Upper lobe of left lung (tissue), 6 donors: ENCODE measurements around the gene TRMT13. TPM values are rescaled to one million over a fixed set of nuclear protein-coding genes. Genes with fewer than 3 reads are reported as not detected.

Experiments
- ATAC-seq, 2 donors: fragments of 200-7000 bp; cut with Tn5 transposase; one replicate each; pipeline ENCODE4 v1.9.1; 2022; ENCODE audit warnings: mild to moderate bottlenecking in 2 of 2, moderate library complexity in 2 of 2; ENCODE audit not compliant: low FRiP score in 2 of 2
- DNase-seq, 2 donors: peaks; one replicate each; pipeline ENCODE4 v3.0.0-alpha.2; 2019 to 2020
- H3K27ac ChIP-seq, 4 donors: fragments of 200-600 bp; sonication (generic); one replicate each; pipeline ENCODE4 v1.5.1; 2016 to 2019
- H3K27me3 ChIP-seq, 4 donors: fragments of 200-600 bp; sonication (generic); one replicate each; pipeline ENCODE4 v1.5.1; 2017 to 2019
- H3K36me3 ChIP-seq, 4 donors: fragments of 200-600 bp; sonication (generic); one replicate each; pipeline ENCODE4 v1.5.1; 2016 to 2019
- H3K4me1 ChIP-seq, 4 donors: fragments of 200-600 bp; sonication (generic); one replicate each; pipeline ENCODE4 v1.5.1; 2018 to 2019
- H3K4me3 ChIP-seq, 4 donors: fragments of 200-600 bp; sonication (generic); one replicate each; pipeline ENCODE4 v1.5.1; 2017 to 2019; ENCODE audit warnings: mild to moderate bottlenecking in 2 of 4, moderate library complexity in 1 of 4
- H3K9me3 ChIP-seq, 4 donors: fragments of 200-600 bp; sonication (generic); one replicate each; pipeline ENCODE4 v1.5.1; 2018 to 2019
- EP300 ChIP-seq, 4 donors: sonication (generic); formaldehyde crosslinking; IDR thresholded peaks; one replicate each; pipeline ENCODE4 v1.5.1; 2017; ENCODE audit warnings: antibody characterized with exemption in 4 of 4, control low read depth in 2 of 4
- POLR2A ChIP-seq, 4 donors: fragments of 450-650 bp; IDR thresholded peaks; one replicate each; pipeline ENCODE4 v1.5.1; 2016 to 2017; ENCODE audit warnings: antibody characterized with exemption in 4 of 4, mild to moderate bottlenecking in 2 of 4
- POLR2AphosphoS5 ChIP-seq, 2 donors: sonication (generic); formaldehyde crosslinking; IDR thresholded peaks; one replicate each; pipeline ENCODE4 v1.5.1; 2017; ENCODE audit warnings: antibody characterized with exemption in 2 of 2
- WGBS, 2 donors: methylation state at CpG; one replicate each; pipeline ENCODE4 v1.1.5; 2017 to 2018; 5-methylcytosine and 5-hydroxymethylcytosine counted together
- total RNA-seq, 6 donors: library from RNA; depleted of rRNA in 4 of 6; stranded (reverse); fragments of >200 nt in 4 of 6; gene quantifications; one replicate each; pipeline versions ENCODE4 v1.1.0 to v1.2.1, GENCODE V29; 2016 to 2021
- TF ChIP-seq, protein P1 (sequence below), 6 experiments: fragments of 450-650 bp in 4 of 6; fragments of 200-600 bp in 2 of 6; sonication (generic) in 2 of 6; IDR thresholded peaks; one replicate each; pipeline ENCODE4 v1.5.1; 2016 to 2019; ENCODE audit warnings: antibody characterized with exemption in 6 of 6
- donor health status: DM: no; HTN: no; CAD: no; lungs with moderate emphysema.
- donor health status: DM: no; HTN: yes; CAD: no; lungs with severe emphysema.

TRMT13 gene
- total RNA-seq, 6 donors from 2014 or later = 7.1 to 22.2 (median 11.6) TPM

DNA sequence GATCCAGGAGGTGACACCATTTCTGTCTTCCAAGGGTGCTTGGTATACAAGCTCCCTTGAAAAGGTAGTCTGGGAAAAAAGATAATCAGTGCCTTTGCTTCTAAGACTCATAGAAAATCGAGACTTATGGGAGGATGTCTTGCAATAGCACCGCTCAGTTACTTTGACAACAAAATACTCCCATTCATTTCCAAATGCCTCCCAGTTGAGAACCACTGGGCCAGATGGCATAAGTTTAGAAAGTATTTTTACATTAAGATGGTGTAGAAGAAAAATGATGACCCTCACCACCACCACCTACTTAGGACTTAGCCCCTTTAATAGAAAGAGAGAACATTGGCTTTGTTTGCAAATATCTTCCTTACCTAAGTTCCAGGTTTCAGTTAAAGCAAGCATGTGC is 4.6 kb downstream of the TRMT13 start:
- peaks cover 15 to 60% (median 30%) of the 10 kb centered on the region in 4 donors for H3K36me3 ChIP-seq
- H3K27ac ChIP-seq = no peak overlapping the region
- DNase-seq (no peak), ATAC-seq (no peak)
- no peak overlapping the region for H3K4me3 ChIP-seq
- TF ChIP-seq, protein P1, sequence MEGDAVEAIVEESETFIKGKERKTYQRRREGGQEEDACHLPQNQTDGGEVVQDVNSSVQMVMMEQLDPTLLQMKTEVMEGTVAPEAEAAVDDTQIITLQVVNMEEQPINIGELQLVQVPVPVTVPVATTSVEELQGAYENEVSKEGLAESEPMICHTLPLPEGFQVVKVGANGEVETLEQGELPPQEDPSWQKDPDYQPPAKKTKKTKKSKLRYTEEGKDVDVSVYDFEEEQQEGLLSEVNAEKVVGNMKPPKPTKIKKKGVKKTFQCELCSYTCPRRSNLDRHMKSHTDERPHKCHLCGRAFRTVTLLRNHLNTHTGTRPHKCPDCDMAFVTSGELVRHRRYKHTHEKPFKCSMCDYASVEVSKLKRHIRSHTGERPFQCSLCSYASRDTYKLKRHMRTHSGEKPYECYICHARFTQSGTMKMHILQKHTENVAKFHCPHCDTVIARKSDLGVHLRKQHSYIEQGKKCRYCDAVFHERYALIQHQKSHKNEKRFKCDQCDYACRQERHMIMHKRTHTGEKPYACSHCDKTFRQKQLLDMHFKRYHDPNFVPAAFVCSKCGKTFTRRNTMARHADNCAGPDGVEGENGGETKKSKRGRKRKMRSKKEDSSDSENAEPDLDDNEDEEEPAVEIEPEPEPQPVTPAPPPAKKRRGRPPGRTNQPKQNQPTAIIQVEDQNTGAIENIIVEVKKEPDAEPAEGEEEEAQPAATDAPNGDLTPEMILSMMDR (IDR thresholded peaks at IDR 0.05) = no peak
- TF ChIP-seq POLR2A (IDR thresholded peaks at IDR 0.05) (no peak), POLR2AphosphoS5 (IDR thresholded peaks at IDR 0.05) (no peak), EP300 (IDR thresholded peaks at IDR 0.05) (no peak)
- H3K27me3 ChIP-seq = no peaks in the 10 kb centered on the region
- 94 to 96% methylated on average over 2 of the region's 2 CpGs for WGBS, 2 donors
- no peaks in the 10 kb centered on the region for H3K9me3 ChIP-seq
- H3K4me1 ChIP-seq = peaks cover 10 to 21% (median 12%) of the 10 kb centered on the region in 4 donors

DNA sequence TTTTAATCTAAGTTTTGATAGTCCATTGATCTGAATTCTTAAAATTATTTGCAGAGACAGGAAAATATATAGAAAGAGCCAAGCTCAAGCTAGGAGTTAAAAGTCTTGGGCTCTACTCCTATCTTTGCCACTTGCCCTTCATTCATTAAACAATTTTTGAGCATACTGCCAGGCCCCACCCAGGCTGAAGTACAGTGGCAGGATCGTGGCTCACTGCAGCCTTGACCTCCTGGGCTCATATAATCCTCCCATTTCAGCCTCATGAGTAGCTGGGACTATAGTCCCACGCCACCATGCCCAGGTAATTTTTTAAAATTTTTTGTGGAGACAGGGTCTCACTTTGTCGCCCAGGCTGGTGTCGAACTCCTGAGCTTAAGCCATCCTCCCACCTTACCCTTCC is 8.2 kb downstream of the TRMT13 start:
- no peak overlapping the region for H3K4me3 ChIP-seq
- DNase-seq (no peak), ATAC-seq (no peak)
- no peaks in the 10 kb centered on the region for H3K27me3 ChIP-seq
- H3K4me1 ChIP-seq = no peaks in the 10 kb centered on the region
- H3K36me3 ChIP-seq = peaks cover 15 to 95% (median 53%) of the 10 kb centered on the region in 4 donors
- H3K9me3 ChIP-seq = no peaks in the 10 kb centered on the region
- WGBS, 2 donors = 80 to 91% methylated on average over 4 of the region's 4 CpGs
- no peak for TF ChIP-seq EP300 (IDR thresholded peaks at IDR 0.05)
- TF ChIP-seq, protein P1 (IDR thresholded peaks at IDR 0.05) = no peak
- no peak for TF ChIP-seq POLR2AphosphoS5 (IDR thresholded peaks at IDR 0.05)
- TF ChIP-seq POLR2A (IDR thresholded peaks at IDR 0.05) = no peak
- no peak overlapping the region for H3K27ac ChIP-seq

DNA sequence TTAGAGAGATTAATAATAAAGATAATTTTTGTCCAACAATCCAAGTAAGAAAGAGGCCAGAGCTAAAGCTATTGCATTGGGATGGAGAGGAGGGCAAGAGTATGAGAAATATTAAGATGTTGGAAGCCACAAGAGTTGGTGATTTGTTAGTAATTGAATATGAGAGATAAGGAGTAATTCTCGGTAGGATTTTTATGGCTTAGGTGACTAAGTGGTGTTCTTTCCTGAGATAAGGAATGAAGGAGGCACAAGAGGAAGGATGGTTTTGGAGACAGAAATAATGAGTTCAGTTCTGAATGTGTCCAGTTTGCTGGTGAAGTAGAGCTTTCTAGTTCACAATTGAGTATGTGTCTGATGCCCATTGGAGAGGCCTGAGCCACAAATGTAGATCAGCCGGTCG is 9.4 kb downstream of the TRMT13 start:
- TF ChIP-seq EP300 (IDR thresholded peaks at IDR 0.05) (no peak), POLR2A (IDR thresholded peaks at IDR 0.05) (no peak), POLR2AphosphoS5 (IDR thresholded peaks at IDR 0.05) (no peak)
- TF ChIP-seq, protein P1 (IDR thresholded peaks at IDR 0.05) = no peak
- Histone ChIP-seq H3K27ac (no peak overlapping the region), H3K4me1 (no peaks in the 10 kb centered on the region), H3K36me3 (peaks cover 15 to 100% (median 62%) of the 10 kb centered on the region in 4 donors), H3K27me3 (no peaks in the 10 kb centered on the region), H3K4me3 (no peak overlapping the region), H3K9me3 (no peaks in the 10 kb centered on the region)
- DNase-seq (no peak), ATAC-seq (no peak)
- WGBS, 2 donors = 90 to 97% methylated on average over 3 of the region's 3 CpGs

DNA sequence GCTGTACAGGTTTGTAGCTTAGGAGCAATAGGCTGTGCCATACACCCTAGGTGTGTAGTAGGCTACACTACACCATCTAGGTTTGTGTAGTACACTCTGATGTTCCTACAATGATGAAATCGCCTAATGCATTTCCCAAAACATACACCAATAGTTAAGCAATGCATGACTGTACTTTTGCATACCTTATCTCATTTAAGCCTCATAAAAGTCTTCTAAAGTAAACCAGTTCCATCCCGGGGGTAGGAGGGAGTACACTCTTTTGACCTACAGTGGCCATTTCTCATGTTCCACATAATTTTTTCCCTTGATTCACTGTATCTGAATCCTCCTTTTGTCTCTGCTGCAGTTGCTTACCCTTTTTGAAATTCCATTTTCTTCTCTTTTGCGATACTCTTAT is 12.2 kb downstream of the TRMT13 start:
- H3K36me3 ChIP-seq = peaks cover 10 to 98% (median 58%) of the 10 kb centered on the region in 4 donors
- H3K4me3 ChIP-seq = no peak overlapping the region
- TF ChIP-seq, protein P1 (IDR thresholded peaks at IDR 0.05) = no peak
- TF ChIP-seq POLR2AphosphoS5 (IDR thresholded peaks at IDR 0.05) (no peak), EP300 (IDR thresholded peaks at IDR 0.05) (no peak), POLR2A (IDR thresholded peaks at IDR 0.05) (no peak)
- no peaks in the 10 kb centered on the region for H3K4me1 ChIP-seq
- no peak overlapping the region for H3K27ac ChIP-seq
- no peaks in the 10 kb centered on the region for H3K27me3 ChIP-seq
- WGBS, 2 donors = 92 to 98% methylated on average over 3 of the region's 3 CpGs
- no peaks in the 10 kb centered on the region for H3K9me3 ChIP-seq
- ATAC-seq (no peak), DNase-seq (no peak)

DNA sequence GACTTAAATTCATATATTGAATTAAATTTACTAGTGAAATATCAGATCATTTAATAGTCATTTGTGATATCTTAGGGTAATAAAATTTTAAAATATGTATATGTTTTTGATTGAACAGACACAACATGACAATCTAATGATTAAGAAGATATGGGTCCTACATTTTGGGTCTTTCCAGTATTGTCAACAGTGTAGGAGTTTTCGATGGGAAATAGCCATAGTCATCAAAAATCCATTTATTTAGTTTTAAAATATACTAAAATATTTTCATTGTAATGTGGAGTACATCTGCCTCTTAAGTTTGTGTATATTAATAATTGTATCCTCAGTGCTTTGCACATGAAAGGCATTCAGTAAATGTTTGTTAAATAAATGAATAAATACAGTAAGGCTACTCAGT is 14.0 kb downstream of the TRMT13 start:
- ATAC-seq (no peak), DNase-seq (no peak)
- WGBS, 2 donors = 97 to 100% methylated on average over 1 of the region's 1 CpG
- H3K27ac ChIP-seq = no peak overlapping the region
- no peaks in the 10 kb centered on the region for H3K9me3 ChIP-seq
- H3K27me3 ChIP-seq = no peaks in the 10 kb centered on the region
- no peaks in the 10 kb centered on the region for H3K4me1 ChIP-seq
- no peak overlapping the region for H3K4me3 ChIP-seq
- peaks cover 4 to 86% (median 46%) of the 10 kb centered on the region in 4 donors for H3K36me3 ChIP-seq
- no peak for TF ChIP-seq POLR2AphosphoS5 (IDR thresholded peaks at IDR 0.05)
- no peak for TF ChIP-seq EP300 (IDR thresholded peaks at IDR 0.05)
- TF ChIP-seq, protein P1 (IDR thresholded peaks at IDR 0.05) = no peak
- TF ChIP-seq POLR2A (IDR thresholded peaks at IDR 0.05) = no peak
